OCI-LY7 (cell line): ENCODE data around the gene TMEM107.

Experiments used
- EZH2phosphoT487 ChIP-seq: fragments of 200-600 bp; sonication (generic); IDR thresholded peaks from 2 replicates; pipeline ENCODE4 v1.6.1; 2018; ENCODE audit warnings: low read depth, borderline replicate concordance, mild to moderate bottlenecking, mixed run types, antibody characterized with exemption, low read length, moderate library complexity, mixed read lengths
- TF ChIP-seq, protein P1 (sequence below): fragments of 200-600 bp; sonication (generic); conservative IDR thresholded peaks from 2 replicates; pipeline ENCODE4 v1.5.1; 2014; ENCODE audit warnings: mild to moderate bottlenecking, antibody characterized with exemption, low read length, moderate library complexity, mixed read lengths

DNA sequence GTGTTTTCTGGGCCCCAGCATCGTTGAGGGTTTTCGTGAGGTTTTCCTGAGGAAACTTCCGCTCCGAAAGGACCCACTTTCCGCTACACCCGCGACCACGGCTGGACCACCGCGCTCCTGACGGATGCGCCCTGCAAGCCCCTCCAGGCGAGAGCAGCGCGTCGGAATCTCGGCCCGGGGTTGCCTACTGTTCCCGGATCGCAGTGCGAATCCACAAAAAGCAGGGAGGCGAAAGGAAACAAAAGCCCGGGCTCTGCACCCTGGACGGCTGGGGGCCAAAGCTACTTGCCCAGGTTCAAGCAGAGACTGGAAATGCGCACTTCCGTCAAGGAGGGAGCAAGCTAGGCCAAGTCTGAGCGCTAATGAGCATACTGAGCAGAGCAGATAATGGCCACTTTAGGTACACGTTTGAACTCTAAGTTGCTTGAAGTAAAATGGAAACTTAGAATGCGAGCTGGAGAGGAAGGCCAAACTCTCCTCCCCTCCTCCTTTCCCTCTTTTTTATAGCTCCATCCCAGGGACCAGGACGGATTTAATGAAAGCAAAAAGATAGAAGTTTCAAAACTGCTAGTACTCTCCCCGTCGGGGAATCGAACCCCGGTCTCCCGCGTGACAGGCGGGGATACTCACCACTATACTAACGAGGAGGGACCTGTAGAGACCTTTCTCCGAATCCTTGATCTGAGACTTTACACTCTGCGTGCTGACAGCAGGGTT lies 45.6 kb upstream of the TMEM107 start:
- TF ChIP-seq, protein P1, sequence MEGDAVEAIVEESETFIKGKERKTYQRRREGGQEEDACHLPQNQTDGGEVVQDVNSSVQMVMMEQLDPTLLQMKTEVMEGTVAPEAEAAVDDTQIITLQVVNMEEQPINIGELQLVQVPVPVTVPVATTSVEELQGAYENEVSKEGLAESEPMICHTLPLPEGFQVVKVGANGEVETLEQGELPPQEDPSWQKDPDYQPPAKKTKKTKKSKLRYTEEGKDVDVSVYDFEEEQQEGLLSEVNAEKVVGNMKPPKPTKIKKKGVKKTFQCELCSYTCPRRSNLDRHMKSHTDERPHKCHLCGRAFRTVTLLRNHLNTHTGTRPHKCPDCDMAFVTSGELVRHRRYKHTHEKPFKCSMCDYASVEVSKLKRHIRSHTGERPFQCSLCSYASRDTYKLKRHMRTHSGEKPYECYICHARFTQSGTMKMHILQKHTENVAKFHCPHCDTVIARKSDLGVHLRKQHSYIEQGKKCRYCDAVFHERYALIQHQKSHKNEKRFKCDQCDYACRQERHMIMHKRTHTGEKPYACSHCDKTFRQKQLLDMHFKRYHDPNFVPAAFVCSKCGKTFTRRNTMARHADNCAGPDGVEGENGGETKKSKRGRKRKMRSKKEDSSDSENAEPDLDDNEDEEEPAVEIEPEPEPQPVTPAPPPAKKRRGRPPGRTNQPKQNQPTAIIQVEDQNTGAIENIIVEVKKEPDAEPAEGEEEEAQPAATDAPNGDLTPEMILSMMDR: no peak
- no peak for TF ChIP-seq EZH2phosphoT487
